H9 (cell line): ENCODE results near the gene TIAM2. TPM values are rescaled to one million over a fixed set of nuclear protein-coding genes. Genes with fewer than 3 reads are reported as not detected.

ENCODE experiments used
- DNase-seq: peaks from one replicate; pipeline ENCODE4 v3.0.0-alpha.2; 2017
- H2AFZ ChIP-seq: one replicate; pipeline ENCODE4 v1.6.1; 2013; ENCODE audit warnings: mild to moderate bottlenecking, low read length, control low read depth, moderate library complexity
- H2AK5ac ChIP-seq: 2 replicates; pipeline ENCODE4 v1.6.1; 2013; ENCODE audit warnings: low read length, control low read depth, mixed read lengths; ENCODE audit not compliant: insufficient read length
- H2BK120ac ChIP-seq: one replicate; pipeline ENCODE4 v1.6.1; 2013; ENCODE audit warnings: low read depth, mild to moderate bottlenecking, low read length, control low read depth, inconsistent platforms; ENCODE audit not compliant: poor library complexity, severe bottlenecking
- H2BK12ac ChIP-seq: 2 replicates; pipeline ENCODE4 v1.6.1; 2013; ENCODE audit warnings: low read length, control low read depth, mixed read lengths, low read depth; ENCODE audit not compliant: insufficient read length
- H2BK15ac ChIP-seq: 2 replicates; pipeline ENCODE4 v1.6.1; 2013; ENCODE audit warnings: low read depth, low read length, control low read depth
- H2BK20ac ChIP-seq: one replicate; pipeline ENCODE4 v1.6.1; 2013; ENCODE audit warnings: low read depth, mild to moderate bottlenecking, low read length, control low read depth, inconsistent platforms; ENCODE audit not compliant: poor library complexity, severe bottlenecking
- H2BK5ac ChIP-seq: 2 replicates; pipeline ENCODE4 v1.6.1; 2013; ENCODE audit warnings: low read length, control low read depth, mixed read lengths; ENCODE audit not compliant: insufficient read length
- H3K14ac ChIP-seq: 2 replicates; pipeline ENCODE4 v1.6.1; 2013; ENCODE audit warnings: low read length, control low read depth; ENCODE audit not compliant: insufficient read depth
- H3K18ac ChIP-seq: 2 replicates; pipeline ENCODE4 v1.6.1; 2013; ENCODE audit warnings: low read depth, mild to moderate bottlenecking, mixed read lengths, low read length, control low read depth; ENCODE audit not compliant: insufficient read length
- H3K23ac ChIP-seq: 2 replicates; pipeline ENCODE4 v1.6.1; 2013; ENCODE audit warnings: low read length, control low read depth, mixed read lengths, low read depth; ENCODE audit not compliant: insufficient read length
- H3K23me2 ChIP-seq: 2 replicates; pipeline ENCODE4 v1.6.1; 2013; ENCODE audit warnings: low read depth, mild to moderate bottlenecking, mixed read lengths, low read length, control low read depth; ENCODE audit not compliant: insufficient read length, poor library complexity, severe bottlenecking
- H3K27ac ChIP-seq: 2 replicates; pipeline ENCODE4 v1.5.1; 2013; ENCODE audit warnings: low read length, control low read depth, mixed read lengths, low read depth; ENCODE audit not compliant: insufficient read length
- H3K27me3 ChIP-seq: 2 replicates; pipeline ENCODE4 v1.6.1; 2013; ENCODE audit warnings: low read length, control low read depth, inconsistent platforms; ENCODE audit not compliant: insufficient read depth
- H3K4ac ChIP-seq: 2 replicates; pipeline ENCODE4 v1.6.1; 2013; ENCODE audit warnings: low read depth, mild to moderate bottlenecking, control low read depth, inconsistent platforms, low read length, moderate library complexity
- H3K4me1 ChIP-seq: 2 replicates; pipeline ENCODE4 v1.6.1; 2013; ENCODE audit warnings: low read length, control low read depth, inconsistent platforms; ENCODE audit not compliant: insufficient read depth
- H3K4me2 ChIP-seq: 2 replicates; pipeline ENCODE4 v1.6.1; 2013; ENCODE audit warnings: low read length, control low read depth, mixed read lengths; ENCODE audit not compliant: insufficient read length, insufficient read depth
- H3K56ac ChIP-seq: 2 replicates; pipeline ENCODE4 v1.6.1; 2013; ENCODE audit warnings: low read depth, mild to moderate bottlenecking, mixed read lengths, low read length, control low read depth; ENCODE audit not compliant: insufficient read length
- H3K79me1 ChIP-seq: 2 replicates; pipeline ENCODE4 v1.6.1; 2013; ENCODE audit warnings: low read depth, mild to moderate bottlenecking, moderate library complexity, low read length, control low read depth, inconsistent platforms; ENCODE audit not compliant: insufficient read depth, poor library complexity, severe bottlenecking
- H3K79me2 ChIP-seq: 2 replicates; pipeline ENCODE4 v1.6.1; 2013; ENCODE audit warnings: low read length, control low read depth, inconsistent platforms; ENCODE audit not compliant: insufficient read depth
- H3K9ac ChIP-seq: 2 replicates; pipeline ENCODE4 v1.6.1; 2013; ENCODE audit warnings: low read length, control low read depth, mixed read lengths; ENCODE audit not compliant: insufficient read length; ENCODE audit errors: extremely low read depth
- H3K9me3 ChIP-seq: one replicate; pipeline ENCODE4 v1.6.1; 2013; ENCODE audit warnings: low read depth, low read length, inconsistent platforms; ENCODE audit not compliant: control insufficient read depth
- H3T11ph ChIP-seq: one replicate; pipeline ENCODE4 v1.6.1; 2013; ENCODE audit warnings: mild to moderate bottlenecking, low read length, control low read depth, inconsistent platforms
- H4K20me1 ChIP-seq: one replicate; pipeline ENCODE4 v1.6.1; 2013; ENCODE audit not compliant: control insufficient read depth, insufficient read length, insufficient read depth
- H4K5ac ChIP-seq: 2 replicates; pipeline ENCODE4 v1.6.1; 2013; ENCODE audit warnings: low read depth, mild to moderate bottlenecking, mixed read lengths, low read length, control low read depth; ENCODE audit not compliant: insufficient read length
- H4K8ac ChIP-seq: replicated peaks from 2 replicates; pipeline ENCODE4 v1.6.1; 2013; ENCODE audit warnings: low read length, control low read depth, mixed read lengths, low read depth; ENCODE audit not compliant: insufficient read length
- H4K91ac ChIP-seq: 2 replicates; pipeline ENCODE4 v1.6.1; 2013; ENCODE audit warnings: low read depth, mild to moderate bottlenecking, moderate library complexity, mixed read lengths, low read length, control low read depth; ENCODE audit not compliant: insufficient read length
- H3K27ac Mint-ChIP-seq, 3 experiments: 2 replicates in 2 of 3; 3 replicates in 1 of 3; pipeline ENCODE4 v1.8.0; 2020 to 2021; ENCODE audit warnings: mixed read lengths in 3 of 3, mild to moderate bottlenecking in 1 of 3, moderate library complexity in 1 of 3
- H3K27me3 Mint-ChIP-seq: 2 replicates; pipeline ENCODE4 v1.8.0; 2021; ENCODE audit warnings: low read depth, mild to moderate bottlenecking, moderate library complexity, mixed read lengths
- H3K36me3 Mint-ChIP-seq, 3 experiments: 2 replicates in 2 of 3; 3 replicates in 1 of 3; pipeline ENCODE4 v1.8.0; 2020 to 2021; ENCODE audit warnings: low read depth in 3 of 3, mixed read lengths in 3 of 3; ENCODE audit not compliant: insufficient read depth in 1 of 3
- H3K4me1 Mint-ChIP-seq, 2 experiments: 2 replicates each; pipeline ENCODE4 v1.8.0; 2020; ENCODE audit warnings: mixed read lengths in 2 of 2
- H3K4me3 Mint-ChIP-seq, 2 experiments: 2 replicates in 1 of 2; 3 replicates in 1 of 2; pipeline ENCODE4 v1.8.0; 2020 to 2021; ENCODE audit warnings: mild to moderate bottlenecking in 2 of 2, mixed read lengths in 2 of 2, moderate library complexity in 1 of 2
- H3K9me3 Mint-ChIP-seq, 2 experiments: 2 replicates in 1 of 2; 3 replicates in 1 of 2; pipeline ENCODE4 v1.8.0; 2020; ENCODE audit warnings: mild to moderate bottlenecking in 2 of 2, mixed read lengths in 2 of 2, moderate library complexity in 1 of 2
- WGBS: extraction: QIAGEN DNeasy Blood & Tissue Kit; methylation state at CpG from one replicate; pipeline ENCODE4 v1.1.7; 2013; ENCODE audit warnings: missing lambda C conversion rate, low lambda C conversion rate, mixed read lengths; ENCODE audit not compliant: insufficient read length; ENCODE audit errors: extremely low coverage; 5-methylcytosine and 5-hydroxymethylcytosine counted together
- total RNA-seq: library from RNA; stranded (reverse); gene quantifications from 2 replicates; pipeline ENCODE4 v1.2.1, GENCODE V29; 2021
- TF ChIP-seq, protein P1 (sequence below): fragments of 200-600 bp; sonication (generic); conservative IDR thresholded peaks from 3 replicates; pipeline ENCODE4 v1.8.0; 2021; ENCODE audit warnings: antibody characterized with exemption, mild to moderate bottlenecking

Gene TIAM2
- total RNA-seq, 1 experiment from 2014 or later, result 6.3 TPM

DNA sequence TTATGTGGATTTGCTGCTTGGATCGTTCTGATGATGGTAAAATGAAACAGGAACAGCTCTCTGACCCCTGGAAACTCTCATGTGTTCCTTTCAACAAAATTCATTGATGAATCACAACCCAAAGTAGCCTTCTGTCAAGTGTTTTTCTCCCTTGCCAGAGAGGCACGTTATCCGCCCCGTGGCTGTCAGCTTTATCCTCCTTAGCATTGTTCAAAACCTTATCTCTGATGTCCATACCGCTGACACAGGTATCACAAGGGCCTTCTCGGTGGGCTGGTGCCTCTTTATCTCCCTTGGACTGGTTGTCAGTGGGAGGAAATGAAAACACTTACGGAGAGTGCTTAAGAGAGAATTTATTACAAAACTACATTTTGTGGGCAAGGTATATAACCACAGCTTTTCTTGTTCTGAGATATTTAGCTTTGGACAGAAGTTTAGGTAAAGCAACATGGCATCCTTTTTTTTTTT lies 84.9 kb downstream of the TIAM2 start:
- TF ChIP-seq, protein P1, sequence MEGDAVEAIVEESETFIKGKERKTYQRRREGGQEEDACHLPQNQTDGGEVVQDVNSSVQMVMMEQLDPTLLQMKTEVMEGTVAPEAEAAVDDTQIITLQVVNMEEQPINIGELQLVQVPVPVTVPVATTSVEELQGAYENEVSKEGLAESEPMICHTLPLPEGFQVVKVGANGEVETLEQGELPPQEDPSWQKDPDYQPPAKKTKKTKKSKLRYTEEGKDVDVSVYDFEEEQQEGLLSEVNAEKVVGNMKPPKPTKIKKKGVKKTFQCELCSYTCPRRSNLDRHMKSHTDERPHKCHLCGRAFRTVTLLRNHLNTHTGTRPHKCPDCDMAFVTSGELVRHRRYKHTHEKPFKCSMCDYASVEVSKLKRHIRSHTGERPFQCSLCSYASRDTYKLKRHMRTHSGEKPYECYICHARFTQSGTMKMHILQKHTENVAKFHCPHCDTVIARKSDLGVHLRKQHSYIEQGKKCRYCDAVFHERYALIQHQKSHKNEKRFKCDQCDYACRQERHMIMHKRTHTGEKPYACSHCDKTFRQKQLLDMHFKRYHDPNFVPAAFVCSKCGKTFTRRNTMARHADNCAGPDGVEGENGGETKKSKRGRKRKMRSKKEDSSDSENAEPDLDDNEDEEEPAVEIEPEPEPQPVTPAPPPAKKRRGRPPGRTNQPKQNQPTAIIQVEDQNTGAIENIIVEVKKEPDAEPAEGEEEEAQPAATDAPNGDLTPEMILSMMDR, result no peak
- Histone ChIP-seq H3K23ac (no peak overlapping the region), H3K18ac (no peak overlapping the region), H3K4me2 (no peak overlapping the region), H3K27ac (no peak overlapping the region), H3K79me2 (no peaks in the 10 kb centered on the region), H4K91ac (no peak overlapping the region), H4K5ac (no peak overlapping the region), H3K56ac (no peak overlapping the region), H2BK12ac (no peak overlapping the region), H3K27me3 (no peaks in the 10 kb centered on the region), H3K79me1 (no peaks in the 10 kb centered on the region), H2BK5ac (no peak overlapping the region), H3K9ac (no peak overlapping the region), H2AFZ (no peak overlapping the region), H4K8ac (no peak overlapping the region), H3K9me3 (no peaks in the 10 kb centered on the region), H3K14ac (no peak overlapping the region), H3K4me1 (no peaks in the 10 kb centered on the region), H3K23me2 (no peaks in the 10 kb centered on the region), H2AK5ac (no peak overlapping the region), H2BK15ac (no peak overlapping the region), H2BK120ac (no peak overlapping the region), H3K4ac (no peak overlapping the region), H2BK20ac (no peak overlapping the region), H3T11ph (no peak overlapping the region), H4K20me1 (no peaks in the 10 kb centered on the region)
- DNase-seq, result no peak
- no peaks in the 10 kb centered on the region for H3K27me3 Mint-ChIP-seq
- peak overlapping the region in 2 of 3 experiments; percentile 9 to 79; a peak in 4 of 7 replicates for H3K27ac Mint-ChIP-seq
- H3K4me3 Mint-ChIP-seq, result no peak overlapping the region
- H3K36me3 Mint-ChIP-seq, result no peaks in the 10 kb centered on the region
- H3K4me1 Mint-ChIP-seq, result peaks cover 32 to 38% of the 10 kb centered on the region in 2 experiments
- H3K9me3 Mint-ChIP-seq, result no peaks in the 10 kb centered on the region
- WGBS, result no CpG with 5 or more reads among the region's 7 CpGs
